Activated T-cell treated with anti-CD3 and anti-CD28 coated beads for 48 hours (primary cell): ENCODE results near the gene SAMD4B.

Source experiments
- DNase-seq: peaks from one replicate; pipeline ENCODE4 v3.0.0-alpha.2; 2020; ENCODE audit warnings: low read depth

Gene SAMD4B

GRCh38 chr19:39410017-39410830, 68.0 kb downstream of the SAMD4B start:
- no peak for DNase-seq

- no peak for DNase-seq
These were observed 68.5 kb downstream of the SAMD4B start for GRCh38 chr19:39410831-39411080.

- no peak for DNase-seq
These were observed 69.0 kb downstream of the SAMD4B start for GRCh38 chr19:39411081-39411831.

- DNase-seq, result peak; percentile 82
These were observed 69.5 kb downstream of the SAMD4B start for GRCh38 chr19:39411832-39412099.

- DNase-seq, result peak; percentile 96
These were observed 70.1 kb downstream of the SAMD4B start, which contains the start of gene PLEKHG2 for GRCh38 chr19:39412100-39412866. Gene PLEKHG2, plus strand, starts transcription at chr19:39412669. Its CDS starts 1,418 bp downstream, at chr19:39414087.

- DNase-seq, result no peak
These were observed 70.6 kb downstream of the SAMD4B start for GRCh38 chr19:39412867-39413271.

- no peak for DNase-seq
These were observed 71.2 kb downstream of the SAMD4B start for GRCh38 chr19:39413272-39413910.

- DNase-seq, result no peak
These were observed 71.8 kb downstream of the SAMD4B start for GRCh38 chr19:39413911-39414608.

- DNase-seq, result no peak
These were observed 73.2 kb downstream of the SAMD4B start for GRCh38 chr19:39415111-39416046.

GRCh38 chr19:39416152-39417120, 74.2 kb downstream of the SAMD4B start:
- DNase-seq, result no peak

- DNase-seq, result no peak
These were observed 75.4 kb downstream of the SAMD4B start for GRCh38 chr19:39417463-39418181.

- DNase-seq, result no peak
These were observed 76.8 kb downstream of the SAMD4B start for GRCh38 chr19:39419003-39419402.

- no peak for DNase-seq
These were observed 78.5 kb downstream of the SAMD4B start for GRCh38 chr19:39420769-39421168.

GRCh38 chr19:39422020-39422419, 79.8 kb downstream of the SAMD4B start:
- DNase-seq, result no peak

- no peak for DNase-seq
These were observed 81.3 kb downstream of the SAMD4B start for GRCh38 chr19:39423258-39424086.

- DNase-seq, result no peak
These were observed 82.7 kb downstream of the SAMD4B start for GRCh38 chr19:39424934-39425333.

GRCh38 chr19:39425744-39426143, 83.5 kb downstream of the SAMD4B start:
- DNase-seq, result no peak

GRCh38 chr19:39426170-39426569, 83.9 kb downstream of the SAMD4B start:
- DNase-seq, result no peak
